Heart left ventricle (tissue), 13 donors: ENCODE data around the gene MYOD1.

Experiments used
- CTCF ChIP-seq, 12 donors: fragments of 200-600 bp; sonication (generic) in 4 of 12; IDR thresholded peaks; one replicate each; pipeline versions ENCODE4 v1.5.0 to v1.8.0; 2018 to 2022; ENCODE audit warnings: antibody characterized with exemption in 12 of 12, mild to moderate bottlenecking in 5 of 12
- POLR2A ChIP-seq, 2 donors: fragments of 450-650 bp; IDR thresholded peaks; one replicate each; pipeline ENCODE4 v1.6.1; 2017; ENCODE audit warnings: antibody characterized with exemption in 2 of 2, mild to moderate bottlenecking in 2 of 2, moderate library complexity in 2 of 2
- donor health status: ischemic (EF 13 %, LVEDD 7.1; RV severe dilation, severe dysfunction).
- donor health status: DM: no; HTN: yes; CAD: no.
- donor health status: DM: no; HTN: no; CAD: no.
- donor health status: ischemic (EF 25% LVEDD 6.9; RV normal size, moderate dysfunction).
- donor health status: ischemic (EF 25% LVEDD 5.7; RV mildly dilated, moderate dysfunction).
- donor health status: ischemic (EF 35%, LVEDD 5.7; RV mildly dilated, moderate dysfunction).
- donor health status: nonischemic (EF 11% LVEDD 7.7; RV severe dilation, severe dysfunction).
- donor health status: DM: yes; HTN: yes; CAD: no.
- donor health status: PGD.
- donor health status: ischemic (EF 29% LVEDD 5.4; RV normal size, mild dysfunction).
- donor health status: nonischemic (EF 23%, LVEDD 6.1; RV moderate dilation, normal function).

GRCh38 chr11:17738151-17738973 is 19.0 kb downstream of the MYOD1 start:
- TF ChIP-seq CTCF (IDR thresholded peaks at IDR 0.05) (no peak), POLR2A (IDR thresholded peaks at IDR 0.05) (no peak)
